GM12801 (cell line): Measurements from ENCODE around the gene GEMIN4.

Experiments used
- CTCF ChIP-seq: IDR thresholded peaks from one replicate; pipeline ENCODE4 v1.5.1; 2011; ENCODE audit warnings: control low read depth; ENCODE audit not compliant: insufficient read length; ENCODE audit errors: extremely low read depth

GEMIN4 gene

GRCh38 chr17:795721-796120, 43.7 kb upstream of the GEMIN4 start:
- no peak for TF ChIP-seq CTCF

- no peak for TF ChIP-seq CTCF
These were observed 43.2 kb upstream of the GEMIN4 start for GRCh38 chr17:795276-795675.

- TF ChIP-seq CTCF: no peak
These were observed 42.8 kb upstream of the GEMIN4 start for GRCh38 chr17:794876-795275.

- TF ChIP-seq CTCF: no peak
These were observed 40.2 kb upstream of the GEMIN4 start for GRCh38 chr17:792277-792676.

- no peak for TF ChIP-seq CTCF
These were observed 39.8 kb upstream of the GEMIN4 start for GRCh38 chr17:791829-792228.

GRCh38 chr17:789160-789840, 37.2 kb upstream of the GEMIN4 start:
- TF ChIP-seq CTCF: no peak

- no peak for TF ChIP-seq CTCF
These were observed 36.5 kb upstream of the GEMIN4 start for GRCh38 chr17:788551-788950.

DNA sequence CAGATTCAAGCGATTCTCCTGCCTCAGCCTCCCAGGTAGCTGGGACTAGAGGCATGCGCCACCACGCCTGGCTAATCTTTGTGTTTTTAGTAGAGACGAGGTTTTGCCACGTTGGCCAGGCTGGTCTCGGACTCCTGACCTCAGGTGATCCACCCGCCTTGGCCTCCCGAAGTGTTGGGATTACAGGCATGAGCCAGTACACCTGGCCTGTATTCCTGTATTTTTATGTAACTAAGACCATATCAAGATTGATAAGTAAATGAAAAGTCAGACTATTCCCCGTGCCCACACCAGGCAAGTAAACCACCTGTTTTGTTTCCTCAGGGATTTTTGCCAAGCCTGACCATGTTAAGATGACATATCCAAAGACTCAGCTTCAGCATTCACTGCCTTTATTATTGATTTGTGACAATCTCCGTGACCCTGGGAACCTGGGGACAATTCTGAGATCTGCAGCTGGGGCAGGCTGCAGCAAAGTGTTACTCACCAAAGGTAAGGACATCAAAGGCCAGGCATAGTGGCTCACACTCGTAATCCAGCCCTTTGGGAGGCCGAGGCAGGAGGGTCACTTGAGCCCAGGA, 35.7 kb upstream of the GEMIN4 start:
- no peak for TF ChIP-seq CTCF
